ENCODE measurements around the gene PELI2.
A peak's percentile ranks its signal among the peaks of the same experiment; 100 is the strongest.

PELI2 gene

DNA sequence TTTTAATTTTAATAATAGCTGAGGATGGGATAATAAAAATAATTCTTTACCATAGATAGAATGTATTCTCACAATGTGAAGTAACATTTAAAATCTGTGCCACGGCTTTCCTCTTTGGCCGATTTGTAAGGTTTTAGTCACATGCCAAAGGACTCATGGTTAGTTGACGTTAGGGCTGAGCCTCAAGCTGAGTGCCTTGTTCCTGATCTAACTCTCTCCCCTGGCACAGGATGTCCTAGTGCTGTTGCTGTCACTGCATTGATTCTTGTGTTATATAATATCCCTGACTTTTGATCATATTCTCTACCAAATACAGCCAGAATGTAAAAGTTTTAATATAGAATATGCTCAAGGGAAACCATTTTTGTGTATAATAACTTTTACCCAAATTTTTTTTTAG is 144.3 kb downstream of the PELI2 start:
- DNase-seq = no peak

DNA sequence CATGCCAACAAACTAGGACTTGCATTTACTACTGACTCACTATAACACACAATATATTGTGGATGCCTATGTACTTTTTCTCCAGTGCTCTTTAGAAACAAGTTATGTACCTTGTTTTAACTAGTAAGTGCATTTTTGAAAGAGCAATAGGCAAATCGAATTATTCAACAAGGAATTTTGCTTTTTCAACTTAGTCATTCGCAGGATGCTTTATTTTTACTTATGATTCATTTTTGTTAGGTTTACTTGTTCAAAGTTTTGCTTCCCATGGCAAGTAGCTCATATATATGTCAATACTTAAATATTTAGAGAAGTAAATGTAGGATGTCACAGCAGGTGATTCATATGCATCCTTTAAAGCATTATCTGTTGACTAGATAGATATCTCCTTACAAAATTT is 149.8 kb downstream of the PELI2 start:
- DNase-seq = no peak

DNA sequence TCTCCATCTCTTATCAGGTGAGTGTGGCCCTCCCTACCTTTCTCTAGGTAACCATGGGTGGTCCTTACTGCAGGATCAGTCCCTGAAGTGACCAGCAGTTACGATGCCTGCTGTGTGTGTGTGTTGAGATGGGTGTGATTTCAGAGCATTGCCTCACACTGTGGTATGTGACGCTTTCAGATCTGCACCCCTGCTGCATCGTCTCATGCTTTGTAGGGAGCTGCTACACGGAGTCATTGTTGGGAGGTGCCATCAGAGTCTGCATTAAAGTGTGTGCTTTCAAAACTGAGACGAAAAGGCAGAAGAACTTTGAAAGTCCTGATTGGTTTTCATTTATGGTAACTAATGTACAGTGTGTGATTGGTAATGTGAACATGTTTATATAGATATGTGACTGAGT is 150.5 kb downstream of the PELI2 start:
- no peak for DNase-seq

DNA sequence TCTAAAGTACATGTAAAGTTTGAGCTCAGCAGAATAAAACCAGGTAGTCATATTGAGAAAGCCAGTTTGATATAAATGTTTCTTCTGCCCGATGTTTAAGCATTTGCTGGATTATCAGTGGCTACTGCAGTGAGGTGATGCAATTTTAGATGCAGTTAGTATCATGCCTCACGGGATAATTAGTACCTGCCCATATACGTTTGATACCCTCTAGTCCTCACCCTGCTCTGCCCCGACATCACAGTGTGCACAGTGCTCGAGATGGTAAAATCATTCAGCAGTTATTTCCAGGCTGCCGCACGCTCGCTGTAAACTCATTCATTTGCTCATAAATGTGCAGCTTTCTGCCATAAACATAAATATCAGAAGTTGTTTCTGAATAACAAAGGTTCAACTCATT is 152.7 kb downstream of the PELI2 start:
- no peak for DNase-seq

DNA sequence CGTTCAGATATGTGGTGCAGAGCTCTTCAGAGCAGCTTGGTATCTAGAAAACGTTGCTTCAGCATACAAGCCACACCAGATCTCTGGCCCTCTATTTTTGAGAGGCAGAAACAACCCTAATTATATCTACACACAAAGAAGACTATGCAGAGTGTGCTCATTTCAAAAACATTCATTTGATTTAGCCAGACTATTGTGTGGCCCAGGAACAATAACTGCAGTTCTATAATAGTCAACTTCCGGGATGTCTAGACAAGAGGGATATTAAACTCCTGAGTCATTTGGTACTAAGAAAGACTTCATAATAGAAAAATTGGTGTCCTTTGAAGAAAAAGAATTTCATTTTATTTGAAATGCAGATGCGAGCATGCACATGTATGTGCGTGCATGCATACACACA is 153.8 kb downstream of the PELI2 start:
- no peak for DNase-seq

DNA sequence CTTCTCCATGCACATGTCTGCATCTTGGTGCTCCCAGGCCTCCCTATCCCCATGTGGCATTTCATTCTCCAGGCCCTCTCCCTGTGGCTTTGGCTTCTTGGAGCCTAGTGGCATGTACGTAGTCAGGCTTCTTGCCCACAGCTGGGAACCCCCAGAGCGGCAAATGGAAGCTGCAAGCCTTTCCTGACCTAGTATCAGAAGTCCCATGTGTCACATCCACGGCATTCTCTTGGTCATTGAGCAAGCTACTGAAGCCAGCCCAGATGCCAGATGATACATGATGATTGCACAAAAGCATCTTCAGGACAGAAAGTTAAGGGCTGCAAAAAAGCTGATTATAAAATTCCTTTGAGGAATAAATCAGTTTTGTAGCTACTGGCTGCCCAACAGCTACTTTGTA is 154.9 kb downstream of the PELI2 start:
- DNase-seq = no peak

DNA sequence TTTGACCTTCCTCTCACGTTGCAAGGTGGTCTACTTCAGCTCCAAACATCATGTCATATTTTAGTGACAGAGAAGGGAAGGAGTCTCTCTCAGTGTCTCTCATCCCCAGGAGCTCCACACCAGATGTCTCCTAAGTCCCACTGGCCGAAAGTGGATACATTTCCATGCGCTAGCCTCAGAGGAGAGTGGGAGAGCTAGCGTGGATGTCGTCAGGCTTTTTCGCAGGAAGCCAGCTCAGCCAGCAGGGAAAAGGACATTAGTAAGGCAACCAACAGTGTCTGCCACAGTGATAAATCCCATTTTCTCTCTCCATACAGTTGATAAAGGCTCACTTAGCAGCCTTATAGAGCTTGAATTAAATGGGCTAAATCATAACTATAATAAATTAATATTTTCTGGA is 155.7 kb downstream of the PELI2 start:
- DNase-seq = no peak

DNA sequence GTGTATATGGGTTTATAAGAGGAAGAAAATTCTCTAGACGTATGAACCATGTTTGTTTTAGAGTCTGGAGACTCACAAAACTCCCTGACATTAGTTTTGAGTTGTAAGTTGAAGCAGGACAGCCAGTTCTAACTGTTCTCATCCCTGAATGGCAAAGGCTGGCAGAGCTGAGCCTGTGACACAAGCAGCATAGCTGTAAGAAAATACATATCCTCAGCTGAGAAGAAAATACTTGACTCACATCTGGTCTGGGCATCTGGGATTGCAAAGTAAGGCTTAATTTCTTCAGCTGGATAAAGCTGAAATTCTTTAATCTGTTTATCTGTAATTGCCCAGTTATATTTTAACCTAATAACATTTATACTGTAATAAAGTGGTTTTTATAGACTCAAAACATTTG is 156.3 kb downstream of the PELI2 start:
- no peak for DNase-seq

DNA sequence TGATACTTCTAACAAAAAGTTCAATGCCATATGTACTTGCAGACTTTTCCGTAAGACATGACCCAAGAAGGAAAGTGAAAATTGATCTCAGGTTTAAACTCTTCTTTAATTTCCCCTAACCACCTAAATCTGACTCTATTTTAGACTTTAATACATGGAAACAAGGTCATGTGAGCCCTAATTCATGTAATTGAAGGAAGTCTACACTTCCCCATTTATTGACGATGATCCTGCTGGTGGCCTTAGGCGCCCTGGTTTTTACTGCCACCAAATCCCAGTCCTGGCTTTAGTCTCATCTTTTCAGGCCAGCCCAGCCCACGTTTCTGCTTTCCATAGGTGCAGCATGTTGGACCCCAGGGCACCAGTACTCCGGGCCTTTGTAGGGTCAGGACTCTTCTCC is 157.9 kb downstream of the PELI2 start:
- no peak for DNase-seq

DNA sequence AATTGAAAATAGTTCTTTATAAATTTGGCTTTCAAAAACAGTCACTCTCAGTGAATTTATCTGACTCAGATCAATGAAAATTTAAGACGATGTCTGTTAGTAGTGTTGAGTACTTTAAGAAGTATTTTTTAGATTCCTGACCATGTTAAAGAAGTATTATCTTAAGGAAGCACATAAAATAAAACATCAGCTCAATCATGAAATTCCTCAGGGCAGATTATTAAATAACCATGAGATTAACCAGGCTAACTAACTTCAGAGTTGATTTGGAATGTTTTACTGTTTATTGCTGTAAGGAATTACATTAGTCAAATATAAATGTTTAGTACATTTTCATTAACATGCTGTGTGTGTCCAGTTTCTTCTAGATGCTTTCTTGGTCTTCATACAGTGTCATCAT is 160.2 kb downstream of the PELI2 start:
- no peak for DNase-seq

DNA sequence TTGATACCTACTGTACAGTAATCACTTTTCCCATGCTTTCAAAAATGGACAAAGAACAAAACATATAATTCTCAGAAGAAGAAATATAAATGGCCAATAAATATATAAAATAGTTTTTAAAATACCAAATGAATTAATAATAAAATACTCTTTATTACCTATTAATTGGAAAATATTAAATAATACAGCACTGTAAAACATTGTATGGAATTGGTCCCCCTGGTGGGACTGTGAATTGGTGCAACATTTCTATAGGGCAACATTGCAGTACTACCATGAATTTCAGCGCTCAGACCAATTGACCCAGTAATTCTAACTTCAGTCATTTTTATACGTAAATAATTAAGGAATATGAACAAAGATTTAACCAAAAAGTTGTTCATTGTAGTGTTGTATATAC is 162.6 kb downstream of the PELI2 start:
- no peak for DNase-seq

DNA sequence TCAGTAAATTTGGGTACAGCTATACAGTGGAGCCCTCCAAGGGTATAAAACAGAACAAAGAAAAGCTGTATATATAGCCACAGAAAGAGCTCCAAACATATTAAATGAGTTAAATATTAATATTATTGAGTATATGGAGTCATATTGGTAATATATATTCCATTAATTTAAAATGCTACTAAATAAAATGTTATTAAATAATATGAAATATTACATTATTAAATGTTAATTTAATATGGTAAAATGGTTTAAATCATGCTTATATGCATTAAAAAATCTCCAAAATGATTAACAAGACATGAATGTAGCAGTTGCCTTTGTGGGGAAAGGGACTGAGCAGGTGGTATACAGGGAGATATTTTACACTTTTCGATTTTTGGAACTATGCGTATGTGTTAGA is 164.0 kb downstream of the PELI2 start:
- no peak for DNase-seq

DNA sequence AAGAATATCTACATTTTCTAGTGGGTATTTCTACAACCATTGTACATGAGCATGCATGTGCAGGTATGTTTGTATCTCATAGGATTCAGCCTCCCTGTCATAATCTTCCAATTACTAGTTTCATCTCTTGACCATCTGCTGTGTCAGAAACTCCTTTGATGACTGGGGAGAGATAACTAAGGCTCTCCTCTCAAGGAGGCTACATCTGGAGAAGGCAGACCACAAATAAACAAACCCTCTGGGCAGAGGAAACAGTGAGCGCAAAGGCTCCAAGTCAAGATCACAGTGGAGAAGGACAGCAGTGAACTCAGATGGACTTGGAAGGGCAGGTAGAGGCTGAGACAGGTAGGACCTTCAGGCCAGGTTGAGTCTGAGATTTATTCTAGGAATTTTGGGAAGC is 166.4 kb downstream of the PELI2 start:
- DNase-seq = no peak

DNA sequence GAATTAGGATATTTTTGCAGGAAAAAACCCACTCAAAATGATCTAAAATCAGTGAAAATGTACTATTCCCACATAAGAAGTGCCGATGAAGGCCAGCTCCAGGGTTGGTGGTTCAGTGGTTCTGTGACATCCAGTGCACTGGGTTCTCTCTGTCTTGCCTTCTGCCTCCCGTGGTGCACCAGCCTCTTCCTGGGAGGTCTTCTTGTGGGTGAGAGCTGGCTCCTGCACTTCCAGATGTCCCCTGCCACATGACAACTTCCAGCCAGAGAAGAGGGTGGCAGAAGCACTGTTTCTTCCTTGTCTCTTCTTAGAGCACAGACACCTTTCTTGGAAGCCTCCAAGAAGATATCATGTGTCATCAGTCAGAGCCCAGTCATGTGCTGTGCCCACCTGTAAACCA is 170.9 kb downstream of the PELI2 start:
- no peak for DNase-seq

DNA sequence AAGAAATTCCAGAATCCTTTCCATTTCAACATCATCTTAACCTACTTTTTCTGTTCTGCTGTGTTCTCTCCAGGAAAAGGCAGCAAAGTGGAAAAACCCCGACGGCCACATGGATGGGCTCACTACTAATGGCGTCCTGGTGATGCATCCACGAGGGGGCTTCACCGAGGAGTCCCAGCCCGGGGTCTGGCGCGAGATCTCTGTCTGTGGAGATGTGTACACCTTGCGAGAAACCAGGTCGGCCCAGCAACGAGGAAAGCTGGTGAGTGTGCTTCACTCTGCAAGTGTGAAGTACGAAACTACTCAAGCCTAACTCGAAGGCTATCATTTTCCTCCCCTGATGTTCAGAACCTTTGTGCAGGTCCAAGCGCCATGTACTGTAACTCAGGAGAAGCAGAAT is 172.0 kb downstream of the PELI2 start:
- no peak for DNase-seq

DNA sequence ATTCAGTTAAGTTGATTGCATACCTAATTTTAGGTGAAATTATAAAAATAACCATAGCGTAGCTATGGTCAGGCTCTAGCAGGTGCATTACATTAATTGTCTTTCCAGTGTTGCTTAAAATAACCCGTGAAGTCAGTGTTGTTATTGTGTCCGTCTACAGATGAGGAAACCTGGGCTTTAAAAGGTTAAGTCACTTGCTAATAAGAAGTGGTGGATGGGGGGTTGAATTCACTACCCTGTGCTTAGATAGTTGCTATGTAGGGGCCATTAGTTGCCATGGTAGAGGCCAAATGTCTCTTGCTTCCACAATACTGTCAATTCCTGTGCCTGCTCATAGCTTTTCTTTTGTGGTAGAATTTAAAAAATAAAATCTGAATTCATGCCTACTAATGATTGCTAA is 174.8 kb downstream of the PELI2 start:
- no peak for DNase-seq

DNA sequence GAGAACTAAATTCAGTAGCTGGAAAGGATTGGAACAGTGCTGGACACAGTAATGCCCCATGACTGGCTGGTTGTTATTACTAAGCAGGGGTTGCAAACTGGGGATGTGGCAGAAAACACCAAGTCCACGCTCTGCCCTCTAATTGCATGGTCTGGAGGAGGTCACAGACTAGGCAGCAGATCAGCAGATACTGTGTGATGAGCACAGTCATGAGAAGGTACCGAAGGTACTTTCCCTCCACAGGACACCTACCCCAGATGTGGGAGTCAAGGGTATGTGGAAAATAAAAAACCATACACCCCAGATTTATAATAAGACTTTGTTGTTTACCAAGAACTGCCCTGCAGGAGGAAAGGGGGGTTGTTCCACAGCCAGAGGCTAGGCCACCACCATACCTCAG is 175.3 kb downstream of the PELI2 start:
- no peak for DNase-seq

DNA sequence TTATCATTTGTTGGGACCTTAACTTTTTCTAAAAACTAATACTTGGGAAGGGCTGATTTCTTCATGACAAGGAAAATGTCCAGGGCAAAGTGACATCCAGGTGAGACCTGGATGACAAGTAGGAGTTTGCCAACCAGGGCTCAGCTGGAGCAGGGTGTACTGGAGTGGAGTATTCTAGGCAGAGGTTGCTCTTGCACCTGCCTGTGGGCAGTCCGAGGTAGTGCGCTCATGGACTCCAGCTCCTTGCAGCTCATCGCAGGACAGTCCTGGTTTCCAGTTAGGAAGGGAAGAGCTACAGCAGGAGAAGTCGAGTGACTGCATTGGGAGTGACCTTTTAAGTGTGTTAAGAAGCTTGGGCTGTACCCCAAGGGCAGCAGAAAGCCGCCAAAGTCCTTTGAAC is 175.9 kb downstream of the PELI2 start:
- no peak for DNase-seq

DNA sequence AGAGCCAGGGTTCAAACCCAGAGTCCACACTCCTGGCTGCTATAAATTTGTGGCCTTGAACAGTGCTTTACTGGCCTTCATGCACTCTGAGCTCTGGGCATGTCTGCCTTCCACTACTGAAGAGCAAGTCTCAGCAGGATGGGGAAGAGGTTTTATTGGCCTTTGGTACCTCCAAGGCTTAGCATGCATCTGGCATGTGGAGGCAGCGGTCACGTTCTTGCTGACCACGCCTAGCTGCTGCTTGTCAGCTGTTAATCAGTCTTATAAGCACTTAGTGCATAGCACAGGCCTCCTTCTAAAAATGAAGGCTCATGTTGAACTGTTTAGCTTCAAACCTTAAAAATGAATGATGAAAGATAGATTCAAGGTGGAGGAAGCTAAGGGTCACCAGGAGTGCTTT is 177.5 kb downstream of the PELI2 start:
- DNase-seq = no peak

DNA sequence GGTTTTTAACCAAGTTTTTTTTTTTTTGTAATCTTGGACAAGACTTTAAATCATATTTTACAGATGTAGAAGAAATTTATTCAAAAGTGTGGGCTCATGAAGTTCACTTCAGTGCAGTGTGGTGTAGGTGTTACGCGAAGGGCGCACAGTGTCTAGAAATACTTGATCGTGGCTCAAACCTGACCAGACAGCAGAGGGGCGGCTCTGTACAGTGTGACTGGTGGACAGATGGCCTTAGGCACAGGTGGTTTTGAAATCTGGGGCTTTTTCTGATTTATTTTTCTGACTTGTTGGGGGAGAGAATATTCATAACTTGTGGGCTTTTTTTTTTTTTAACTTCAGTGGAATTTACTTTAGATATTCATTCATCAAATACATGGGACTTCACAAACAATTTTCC is 179.2 kb downstream of the PELI2 start:
- peak in 1 of 2 experiments; percentile 19 for DNase-seq

DNA sequence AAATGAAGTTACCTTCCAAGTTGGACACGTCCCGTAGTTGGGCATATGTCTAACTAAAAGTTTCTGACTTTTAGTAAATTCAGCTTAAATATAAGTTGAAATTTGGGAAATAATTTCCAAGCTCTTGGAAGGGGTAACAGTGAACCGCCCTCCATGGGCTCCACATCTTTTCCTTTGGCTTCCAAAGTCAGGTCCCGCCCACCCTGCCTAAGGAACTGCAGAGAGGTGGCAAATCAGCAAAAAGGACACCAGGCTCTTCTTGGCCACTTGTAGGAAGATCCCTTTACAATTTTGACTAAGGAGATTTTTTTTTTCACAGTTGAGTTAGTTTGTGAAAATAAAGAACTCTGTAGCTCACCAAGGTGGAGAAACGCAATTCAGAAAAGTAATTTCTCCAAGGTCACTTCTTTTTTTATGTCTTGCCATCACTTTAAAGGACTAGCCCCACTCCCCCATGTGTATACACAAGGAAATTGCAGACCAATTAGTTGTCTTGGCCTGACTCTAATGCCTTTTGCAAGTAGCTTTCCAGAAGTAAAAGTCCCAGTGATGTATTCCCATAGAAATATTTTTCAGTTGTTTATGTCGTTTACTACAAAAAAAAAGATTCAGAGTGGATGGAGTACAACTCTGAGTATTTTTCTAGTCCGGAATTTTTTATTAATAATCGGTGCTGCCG is 181.2 kb downstream of the PELI2 start:
- DNase-seq = no peak

DNA sequence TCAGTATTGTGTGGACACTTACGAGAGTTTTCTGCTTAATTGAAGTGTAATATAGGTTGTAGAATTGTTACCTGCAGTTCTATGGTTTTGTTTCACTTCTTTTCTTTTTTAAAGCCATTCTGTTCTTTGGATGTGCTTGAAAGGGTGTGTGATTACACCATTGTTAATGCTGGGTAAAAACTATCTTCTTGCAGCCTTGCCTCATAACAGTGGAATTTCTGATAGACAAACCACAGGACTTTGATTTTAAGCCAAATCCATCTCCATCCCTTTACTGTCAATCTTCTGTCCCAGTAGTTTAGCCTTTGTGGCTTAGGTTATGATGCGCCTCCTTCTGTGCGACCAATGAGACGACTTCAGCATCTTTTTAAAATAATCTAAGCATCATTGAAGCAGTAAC is 182.3 kb downstream of the PELI2 start:
- DNase-seq = no peak

DNA sequence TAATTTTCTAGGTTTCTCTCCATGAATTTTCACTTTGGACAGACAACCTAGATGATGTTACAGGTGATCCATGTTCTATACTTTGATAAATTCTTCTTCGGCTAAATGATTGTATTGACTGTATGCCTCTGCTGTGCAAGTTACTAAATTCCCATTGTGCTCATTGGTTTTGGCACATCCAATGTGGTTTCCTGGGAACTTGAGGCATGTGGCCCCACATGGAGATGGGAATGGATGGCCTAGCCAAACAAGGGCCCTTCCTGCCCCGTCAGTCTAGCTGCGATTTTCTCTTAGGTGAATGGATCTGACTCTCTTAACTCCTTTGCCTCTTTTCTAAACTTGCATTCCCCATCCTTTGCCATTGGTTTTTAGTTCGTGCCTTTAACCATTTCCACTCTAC is 186.2 kb downstream of the PELI2 start:
- no peak for DNase-seq

DNA sequence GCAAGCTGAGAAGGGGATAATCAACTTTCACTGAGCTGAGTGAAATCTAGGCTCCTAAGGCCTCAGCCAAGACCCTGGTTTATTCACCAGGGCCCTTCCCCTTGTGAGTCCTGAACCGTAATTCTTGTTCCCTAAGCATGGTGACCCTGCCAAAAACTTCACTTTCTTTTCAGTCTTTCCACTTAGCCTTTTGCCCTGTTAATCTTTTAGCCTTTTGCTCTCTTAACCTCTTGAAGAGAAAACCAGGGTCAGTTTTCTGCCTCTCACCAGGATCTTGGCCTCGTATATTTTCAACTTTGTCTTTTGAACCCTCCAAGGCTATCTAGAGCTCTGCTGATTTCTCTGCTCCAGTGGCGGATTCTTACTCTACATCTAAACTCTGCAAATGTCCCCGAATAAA is 191.0 kb downstream of the PELI2 start:
- DNase-seq = no peak

DNA sequence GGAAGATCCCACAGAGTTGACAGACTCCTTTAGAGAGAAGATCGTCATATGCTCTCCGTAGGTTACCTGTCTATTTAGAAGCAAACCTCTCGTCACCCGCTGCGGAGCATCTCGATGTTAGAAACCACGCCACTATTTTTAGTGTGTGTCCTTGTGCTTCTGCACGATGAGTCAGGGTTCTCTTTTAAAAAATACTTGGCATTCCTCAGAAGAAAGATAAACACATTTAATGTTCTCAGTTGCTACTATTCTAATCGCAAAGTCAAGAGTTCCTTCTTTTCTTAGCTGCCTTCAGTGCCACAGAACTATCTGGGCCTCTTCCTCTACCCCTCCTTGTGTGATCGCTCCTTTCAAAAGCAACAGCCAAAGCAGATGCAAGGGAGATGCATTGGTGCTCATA is 192.4 kb downstream of the PELI2 start:
- no peak for DNase-seq

DNA sequence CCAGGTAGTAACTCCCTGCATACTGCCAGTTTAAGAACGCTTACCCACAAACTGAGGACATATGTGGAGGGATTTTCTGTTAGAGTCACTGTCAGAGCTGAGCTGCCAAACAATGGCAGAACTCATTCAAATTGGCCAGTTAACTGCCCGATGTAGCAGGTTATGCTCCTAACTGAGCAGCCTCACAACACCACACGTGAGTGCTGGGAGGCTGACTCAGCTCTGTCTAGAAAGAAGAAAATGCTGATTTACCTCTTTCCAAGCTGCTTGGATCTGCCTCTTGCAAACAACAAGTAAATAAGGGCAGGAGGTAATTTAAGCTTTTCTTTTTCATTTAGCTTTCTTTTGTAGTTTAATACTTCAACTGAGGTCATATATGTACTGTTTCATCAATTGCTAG is 195.6 kb downstream of the PELI2 start:
- no peak for DNase-seq

Measured in cerebellar nuclear complex (tissue), 1 donor.